CD14-positive monocyte (primary cell): ENCODE results near the gene ZBTB7A. TPM values are rescaled to one million over a fixed set of nuclear protein-coding genes. Genes with fewer than 3 reads are reported as not detected.

ENCODE experiments used
- DNase-seq, 3 donors: peaks; one replicate each; pipeline ENCODE4 v3.0.0-alpha.2; 2011 to 2022
- H2AFZ ChIP-seq: 2 replicates; pipeline ENCODE4 v1.6.0; 2012; ENCODE audit warnings: mild to moderate bottlenecking, low read depth, low read length, inconsistent platforms; ENCODE audit not compliant: insufficient read depth, poor library complexity, severe bottlenecking
- H3K27ac ChIP-seq, 2 donors: 1 replicate in 1 of 2; 2 replicates in 1 of 2; pipeline ENCODE4 v1.5.1; 2012 to 2013; ENCODE audit warnings: low read length in 2 of 2, control low read depth in 1 of 2, inconsistent platforms in 1 of 2, low read depth in 1 of 2, mild to moderate bottlenecking in 1 of 2
- H3K27me3 ChIP-seq, 2 donors: one replicate each; pipeline versions ENCODE4 v1.6.0 to v1.6.1; 2011 to 2013; ENCODE audit warnings: low read length in 2 of 2; ENCODE audit not compliant: control insufficient read depth in 2 of 2, insufficient read depth in 2 of 2
- H3K36me3 ChIP-seq, 2 donors: replicated peaks in 1 of 2; 1 replicate in 1 of 2; 2 replicates in 1 of 2; pipeline versions ENCODE4 v1.5.1 to v1.6.1; 2012 to 2013; ENCODE audit warnings: low read length in 2 of 2, control low read depth in 1 of 2, inconsistent platforms in 1 of 2, mild to moderate bottlenecking in 1 of 2; ENCODE audit not compliant: insufficient read depth in 2 of 2, control insufficient read depth in 1 of 2
- H3K4me1 ChIP-seq, 2 donors: 1 replicate in 1 of 2; 2 replicates in 1 of 2; pipeline versions ENCODE4 v1.5.1 to v1.6.1; 2012 to 2013; ENCODE audit warnings: low read length in 2 of 2, control low read depth in 1 of 2, inconsistent platforms in 1 of 2, mild to moderate bottlenecking in 1 of 2, moderate library complexity in 1 of 2; ENCODE audit not compliant: insufficient read depth in 2 of 2, control insufficient read depth in 1 of 2
- H3K4me2 ChIP-seq: replicated peaks from 2 replicates; pipeline ENCODE3; 2012; ENCODE audit warnings: low read length, moderate library complexity, mild to moderate bottlenecking; ENCODE audit not compliant: poor library complexity, severe bottlenecking; ENCODE audit errors: extremely low read depth
- H3K4me3 ChIP-seq, 3 experiments: fragments of 200-600 bp in 1 of 3; sonication (generic) in 1 of 3; replicated peaks in 1 of 3; 1 replicate in 2 of 3; 2 replicates in 1 of 3; pipeline ENCODE4 v1.5.1; 2011 to 2013; ENCODE audit warnings: low read length in 3 of 3, mild to moderate bottlenecking in 3 of 3, control low read depth in 2 of 3, low read depth in 2 of 3, inconsistent platforms in 1 of 3, moderate library complexity in 1 of 3
- H3K79me2 ChIP-seq: 2 replicates; pipeline ENCODE4 v1.6.0; 2012; ENCODE audit warnings: mild to moderate bottlenecking, control low read depth, inconsistent platforms, low read length, moderate library complexity; ENCODE audit not compliant: insufficient read depth
- H3K9ac ChIP-seq: 2 replicates; pipeline ENCODE4 v1.6.0; 2017; ENCODE audit warnings: low read length, mild to moderate bottlenecking; ENCODE audit not compliant: insufficient read depth, poor library complexity, severe bottlenecking
- H3K9me3 ChIP-seq, 2 donors: replicated peaks in 1 of 2; 1 replicate in 1 of 2; 2 replicates in 1 of 2; pipeline versions ENCODE4 v1.5.1 to v1.6.1; 2012 to 2013; ENCODE audit warnings: low read length in 2 of 2, control low read depth in 1 of 2; ENCODE audit not compliant: control insufficient read depth in 1 of 2, insufficient read depth in 1 of 2
- H4K20me1 ChIP-seq: 2 replicates; pipeline ENCODE4 v1.6.0; 2012; ENCODE audit warnings: mild to moderate bottlenecking, low read length, control low read depth, moderate library complexity; ENCODE audit not compliant: insufficient read depth
- H3K27ac Mint-ChIP-seq, 7 donors: one replicate each; pipeline ENCODE4 v1.8.0; 2020; ENCODE audit warnings: mild to moderate bottlenecking in 7 of 7, mixed read lengths in 7 of 7, moderate library complexity in 6 of 7, inconsistent platforms in 2 of 7
- H3K27me3 Mint-ChIP-seq, 3 donors: one replicate each; pipeline ENCODE4 v1.8.0; 2021 to 2022; ENCODE audit warnings: low read depth in 3 of 3, mild to moderate bottlenecking in 3 of 3, mixed read lengths in 3 of 3, moderate library complexity in 3 of 3, inconsistent platforms in 1 of 3
- H3K36me3 Mint-ChIP-seq, 2 donors: one replicate each; pipeline ENCODE4 v1.8.0; 2020; ENCODE audit warnings: mixed read lengths in 2 of 2, inconsistent platforms in 1 of 2, mild to moderate bottlenecking in 1 of 2
- H3K4me1 Mint-ChIP-seq: one replicate; pipeline ENCODE4 v1.8.0; 2020; ENCODE audit warnings: mild to moderate bottlenecking, mixed read lengths
- H3K4me3 Mint-ChIP-seq, 2 donors: one replicate each; pipeline ENCODE4 v1.8.0; 2020; ENCODE audit warnings: mild to moderate bottlenecking in 2 of 2, mixed read lengths in 2 of 2, moderate library complexity in 1 of 2
- H3K9me3 Mint-ChIP-seq, 7 donors: one replicate each; pipeline ENCODE4 v1.8.0; 2020 to 2022; ENCODE audit warnings: mixed read lengths in 7 of 7, mild to moderate bottlenecking in 6 of 7, moderate library complexity in 6 of 7, inconsistent platforms in 2 of 7
- CTCF ChIP-seq: fragments of 200-600 bp; IDR thresholded peaks from one replicate; pipeline ENCODE4 v1.8.0; 2022; ENCODE audit warnings: antibody characterized with exemption, mild to moderate bottlenecking
- WGBS: methylation state at CpG from one replicate; pipeline ENCODE4 v1.1.5; 2013; ENCODE audit warnings: missing lambda C conversion rate; ENCODE audit not compliant: insufficient coverage; 5-methylcytosine and 5-hydroxymethylcytosine counted together
- intact Hi-C, 2 donors: fragments of 100-400 bp; cut with micrococcal nuclease; formaldehyde crosslinking; loops; one replicate each; pipeline versions ENCODE4 v1.15.0 to v1.15.1; 2023
- polyA plus RNA-seq, 3 donors: library from polyadenylated mRNA; depleted of rRNA in 1 of 3; unstranded in 2 of 3; stranded (reverse) in 1 of 3; fragments of 300-500 nt in 2 of 3; fragments of >200 nt in 1 of 3; fragmentation: Illumina TruSeq in 2 of 3; gene quantifications; 1 replicate in 2 of 3; 2 replicates in 1 of 3; pipeline ENCODE4 v1.2.3, GENCODE V29; 2012 to 2021

The ZBTB7A gene
- polyA plus RNA-seq, 3 donors, result 18.0 to 31.5 (median 20.2) TPM

DNA sequence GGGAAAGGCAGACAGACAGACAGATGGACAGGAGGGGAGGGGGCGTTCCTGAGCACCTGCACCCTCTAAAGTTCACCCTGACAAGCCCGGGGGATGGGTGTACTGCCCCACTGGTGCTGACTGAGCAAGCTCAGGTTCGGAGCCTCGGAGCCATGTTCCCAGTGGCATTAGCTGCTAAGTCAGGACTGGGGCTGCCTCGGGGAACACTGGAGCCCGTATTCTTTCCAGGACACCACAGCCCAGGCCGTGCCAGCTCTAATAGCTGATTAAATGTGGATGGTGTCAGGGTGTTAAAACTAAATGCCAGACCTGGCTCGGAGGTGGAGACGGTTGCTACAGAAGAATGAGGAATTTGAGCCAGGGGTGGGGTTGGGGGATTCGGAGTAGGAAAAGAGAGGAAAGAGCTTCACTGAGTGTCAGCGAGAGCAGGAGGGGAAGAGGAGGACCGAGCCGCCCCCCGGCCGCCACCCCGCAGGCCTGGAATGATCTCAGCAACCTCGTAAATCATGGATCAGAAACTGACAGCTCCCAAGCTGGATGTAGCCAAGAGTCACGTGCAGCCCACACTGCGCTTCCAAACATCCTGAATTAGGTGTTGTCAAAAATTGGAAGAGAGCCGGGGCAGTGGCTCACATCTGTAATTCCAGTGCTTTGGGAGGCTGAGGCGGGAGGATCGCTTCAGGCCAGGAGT, 46.8 kb upstream of the ZBTB7A start:
- TF ChIP-seq CTCF, result no peak
- H3K79me2 ChIP-seq, result peaks cover 33% of the 10 kb centered on the region
- Mint-ChIP-seq H3K4me1 (peaks cover 30% of the 10 kb centered on the region), H3K9me3 (peaks cover 0 to 2% (median 0%) of the 10 kb centered on the region in 7 donors), H3K27ac (peak overlapping the region in 6 of 7 donors; percentile 1 to 76 (median 54)), H3K4me3 (no peak overlapping the region), H3K27me3 (no peaks in the 10 kb centered on the region), H3K36me3 (peaks cover 60 to 83% of the 10 kb centered on the region in 2 donors)
- H3K4me1 ChIP-seq, result peaks cover 24 to 29% of the 10 kb centered on the region in 2 donors
- no peak overlapping the region for H2AFZ ChIP-seq
- no peak overlapping the region for H3K4me3 ChIP-seq
- intact Hi-C loops, result no loop called here
- H3K9ac ChIP-seq, result no peak overlapping the region
- H3K27me3 ChIP-seq, result no peaks in the 10 kb centered on the region
- no peak overlapping the region for H3K4me2 ChIP-seq
- 96% methylated on average over 13 of the region's 22 CpGs for WGBS
- peaks cover 54 to 75% of the 10 kb centered on the region in 2 donors for H3K36me3 ChIP-seq
- no peaks in the 10 kb centered on the region for H3K9me3 ChIP-seq
- peak overlapping the region in 1 of 2 donors; percentile 36 for H3K27ac ChIP-seq
- H4K20me1 ChIP-seq, result peaks cover 22% of the 10 kb centered on the region
- DNase-seq, result no peak

DNA sequence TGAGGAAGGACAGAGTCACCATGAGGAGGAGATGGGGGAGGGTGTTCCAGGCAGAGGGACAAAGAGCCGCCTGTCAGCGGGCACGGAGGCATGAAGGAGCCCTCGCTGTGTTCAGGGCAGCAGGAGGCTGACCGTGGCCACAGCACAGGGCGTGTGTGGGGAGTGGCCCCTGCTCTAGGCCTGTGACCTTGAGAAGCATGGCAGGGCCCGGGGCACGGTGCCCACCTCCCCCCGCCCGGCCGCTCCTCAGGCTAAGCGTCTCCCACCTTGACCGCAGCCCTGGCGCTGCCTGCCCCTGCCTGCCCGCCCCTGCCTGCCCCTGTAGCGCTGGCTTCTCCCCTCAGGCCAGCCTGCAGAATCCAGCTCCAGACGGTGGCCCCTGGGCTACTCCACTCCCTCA, 45.7 kb upstream of the ZBTB7A start:
- H3K36me3 ChIP-seq, result peaks cover 53 to 72% of the 10 kb centered on the region in 2 donors
- WGBS, result over 99% methylated on average over 15 of the region's 17 CpGs
- peak overlapping the region in 1 of 7 donors; percentile 60 for H3K27ac Mint-ChIP-seq

More for the DNA sequence above, 45.7 kb upstream of the ZBTB7A start:
- no peaks in the 10 kb centered on the region for H3K9me3 ChIP-seq
- Mint-ChIP-seq H3K4me1 (peaks cover 32% of the 10 kb centered on the region), H3K36me3 (peaks cover 58 to 83% of the 10 kb centered on the region in 2 donors), H3K4me3 (no peak overlapping the region), H3K27me3 (no peaks in the 10 kb centered on the region), H3K9me3 (peaks cover 0 to 2% (median 0%) of the 10 kb centered on the region in 7 donors)
- H3K4me2 ChIP-seq, result no peak overlapping the region
- no peak for DNase-seq
- no peak for TF ChIP-seq CTCF
- intact Hi-C loops, result no loop called here
- H2AFZ ChIP-seq, result no peak overlapping the region
- no peak overlapping the region for H3K27ac ChIP-seq
- H3K4me3 ChIP-seq, result no peak overlapping the region
- H4K20me1 ChIP-seq, result peaks cover 17% of the 10 kb centered on the region
- H3K27me3 ChIP-seq, result no peaks in the 10 kb centered on the region
- peaks cover 23% of the 10 kb centered on the region for H3K79me2 ChIP-seq
- no peak overlapping the region for H3K9ac ChIP-seq
- peaks cover 25 to 30% of the 10 kb centered on the region in 2 donors for H3K4me1 ChIP-seq
